GM10266 (cell line): ENCODE measurements around the gene ARL4D.

Source experiments
- DNase-seq: peaks from one replicate; pipeline ENCODE4 v3.0.0; 2012; ENCODE audit errors: extremely low spot score
- CTCF ChIP-seq: IDR thresholded peaks from 2 replicates; pipeline ENCODE4 v1.5.1; 2012; ENCODE audit warnings: mild to moderate bottlenecking, low read depth; ENCODE audit not compliant: control insufficient read depth, insufficient read depth; ENCODE audit errors: missing control alignments

ARL4D gene

GRCh38 chr17:43442711-43443110 lies 43.9 kb downstream of the ARL4D start:
- no peak for DNase-seq
- no peak for TF ChIP-seq CTCF

GRCh38 chr17:43443381-43443780 lies 44.6 kb downstream of the ARL4D start:
- DNase-seq = no peak
- TF ChIP-seq CTCF = no peak

- no peak for DNase-seq
- TF ChIP-seq CTCF = no peak
Observed at GRCh38 chr17:43444223-43445008, 45.6 kb downstream of the ARL4D start.

- TF ChIP-seq CTCF = no peak
- no peak for DNase-seq
Observed at GRCh38 chr17:43445009-43445589, 46.3 kb downstream of the ARL4D start.

GRCh38 chr17:43446773-43447172 lies 48.0 kb downstream of the ARL4D start:
- TF ChIP-seq CTCF = no peak
- no peak for DNase-seq

GRCh38 chr17:43448720-43449469 lies 50.1 kb downstream of the ARL4D start:
- no peak for TF ChIP-seq CTCF
- no peak for DNase-seq
